SKM-1 (cell line): Measurements from ENCODE around the gene POMP.
"Not testable (repeated sequence)": the region's sequence is repeated elsewhere in the genome, so short reads cannot be mapped to it uniquely, and the experiment has no call there.

Source experiments
- DNase-seq: peaks from one replicate; lab custom pipeline; 2025; ENCODE audit not compliant: unreplicated experiment; lab: John Stamatoyannopoulos, UW

Gene POMP

DNA sequence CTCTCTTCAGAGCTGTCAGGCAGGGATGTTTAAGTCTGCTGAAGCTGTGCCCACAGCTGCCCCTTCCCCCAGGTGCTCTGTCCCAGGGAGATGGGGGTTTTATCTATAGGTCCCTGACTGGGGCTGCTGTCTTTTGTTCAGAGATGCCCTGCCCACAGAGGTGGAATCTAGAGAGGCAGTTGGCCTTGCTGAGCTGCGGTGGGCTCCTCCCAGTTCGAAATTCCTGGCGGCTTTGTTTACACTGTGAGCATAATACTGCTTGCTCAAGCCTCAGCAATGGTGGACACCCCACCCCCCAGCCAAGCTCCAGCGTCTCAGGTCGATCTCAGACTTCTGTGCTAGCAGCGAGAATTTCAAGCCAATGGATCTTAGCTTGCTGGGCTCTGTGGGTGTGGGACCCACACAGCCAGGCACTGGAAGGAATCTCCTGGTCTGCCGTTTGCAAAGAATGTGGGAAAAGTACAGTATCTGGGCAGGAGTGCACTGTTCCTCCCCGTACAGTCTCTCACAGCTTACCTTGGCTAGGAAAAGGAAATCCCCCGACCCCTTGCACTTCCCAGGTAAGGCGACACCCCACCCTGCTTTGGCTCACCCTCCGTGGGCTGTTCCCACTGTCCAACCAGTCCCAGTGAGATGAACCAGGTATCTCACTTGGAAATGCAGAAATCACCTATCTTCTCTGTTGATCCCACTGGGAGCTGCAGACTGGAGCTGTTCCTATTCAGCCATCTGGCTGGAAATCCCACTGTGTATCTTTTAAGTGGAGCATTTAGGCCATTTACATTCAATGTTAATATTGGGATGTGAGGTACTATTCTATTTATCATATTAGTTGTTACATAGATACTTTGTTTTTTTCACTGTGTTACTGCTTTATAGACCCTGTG lies 34.9 kb downstream of the POMP start:
- not testable (repeated sequence) for DNase-seq

- no peak for DNase-seq
Observed at GRCh38 chr13:28697441-28697840, 38.5 kb downstream of the POMP start.

- no peak for DNase-seq
Observed at GRCh38 chr13:28699246-28699645, 40.3 kb downstream of the POMP start.

DNA sequence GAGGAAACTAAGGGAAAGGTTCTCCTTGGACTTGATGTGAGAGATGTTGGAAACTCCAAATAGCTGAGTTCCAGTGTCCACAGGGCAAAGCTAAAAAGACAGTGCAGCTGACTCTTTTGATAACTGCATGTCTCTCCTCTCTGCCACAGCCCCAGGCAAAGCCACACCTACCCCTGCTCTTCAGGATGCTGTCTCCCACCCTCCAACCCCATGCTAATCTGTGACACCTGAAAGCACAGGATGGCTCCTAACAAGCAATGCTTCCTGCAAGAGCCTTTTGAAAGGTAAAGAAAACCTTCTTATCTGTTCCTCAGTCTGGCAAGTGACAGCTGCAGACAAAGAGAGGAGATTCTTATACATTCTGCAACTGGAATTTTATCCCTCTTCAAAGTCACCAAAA lies 45.4 kb downstream of the POMP start:
- DNase-seq = no peak

- no peak for DNase-seq
Observed at GRCh38 chr13:28704919-28705318, 46.0 kb downstream of the POMP start.

- no peak for DNase-seq
Observed at GRCh38 chr13:28705461-28706083, 46.6 kb downstream of the POMP start.

GRCh38 chr13:28707629-28708427 lies 48.9 kb downstream of the POMP start:
- DNase-seq = no peak

DNA sequence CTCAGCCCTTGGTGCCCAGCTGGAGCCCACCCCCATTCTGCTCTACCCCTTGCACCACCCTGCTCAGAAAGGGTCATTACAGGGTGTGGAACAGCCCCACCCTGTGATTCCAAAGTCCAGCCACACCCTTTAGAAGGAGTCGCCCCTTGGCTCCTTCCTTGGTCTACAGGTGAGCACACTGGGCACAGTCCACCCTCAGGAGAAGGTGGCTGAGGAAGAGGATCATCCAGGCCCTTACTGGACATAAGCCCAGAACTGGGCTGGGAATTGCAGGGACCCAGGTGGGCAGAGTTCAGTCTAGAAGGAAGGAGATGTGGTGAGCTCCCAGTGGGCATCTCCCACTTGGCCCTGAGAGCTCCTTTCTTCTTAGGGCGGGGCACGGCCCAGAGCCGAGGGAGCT lies 51.2 kb downstream of the POMP start:
- DNase-seq = no peak

GRCh38 chr13:28714651-28715050 lies 55.7 kb downstream of the POMP start:
- DNase-seq = no peak

DNA sequence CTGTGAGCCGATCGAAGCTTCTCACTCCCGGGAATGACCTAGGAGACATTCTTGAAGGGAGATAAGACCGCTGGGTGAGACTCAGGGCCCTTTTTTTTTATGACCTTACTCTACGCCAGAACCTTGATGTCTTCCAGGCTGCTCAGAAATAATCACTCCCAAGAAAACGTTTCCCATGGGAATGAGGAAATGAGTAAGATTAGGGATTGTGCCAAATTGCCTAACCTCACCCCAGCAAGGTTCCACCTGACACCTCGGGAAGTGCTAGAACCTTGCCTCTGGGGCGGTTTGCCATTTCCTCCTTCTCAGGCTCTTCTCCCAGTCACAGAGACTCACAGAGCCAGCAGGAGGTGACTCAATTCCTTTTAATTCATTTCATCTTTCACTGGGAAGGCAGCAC lies 57.6 kb downstream of the POMP start:
- no peak for DNase-seq

- no peak for DNase-seq
Observed at GRCh38 chr13:28717170-28717569, 58.2 kb downstream of the POMP start.

- no peak for DNase-seq
Observed at GRCh38 chr13:28718196-28718542, 59.2 kb downstream of the POMP start.

- DNase-seq = peak; percentile 82
Observed at GRCh38 chr13:28718543-28719226, 59.8 kb downstream of the POMP start, which contains the start of gene SLC46A3. SLC46A3 (minus strand) TSS chr13:28718970; CDS start chr13:28717998, 972 bp downstream.

DNA sequence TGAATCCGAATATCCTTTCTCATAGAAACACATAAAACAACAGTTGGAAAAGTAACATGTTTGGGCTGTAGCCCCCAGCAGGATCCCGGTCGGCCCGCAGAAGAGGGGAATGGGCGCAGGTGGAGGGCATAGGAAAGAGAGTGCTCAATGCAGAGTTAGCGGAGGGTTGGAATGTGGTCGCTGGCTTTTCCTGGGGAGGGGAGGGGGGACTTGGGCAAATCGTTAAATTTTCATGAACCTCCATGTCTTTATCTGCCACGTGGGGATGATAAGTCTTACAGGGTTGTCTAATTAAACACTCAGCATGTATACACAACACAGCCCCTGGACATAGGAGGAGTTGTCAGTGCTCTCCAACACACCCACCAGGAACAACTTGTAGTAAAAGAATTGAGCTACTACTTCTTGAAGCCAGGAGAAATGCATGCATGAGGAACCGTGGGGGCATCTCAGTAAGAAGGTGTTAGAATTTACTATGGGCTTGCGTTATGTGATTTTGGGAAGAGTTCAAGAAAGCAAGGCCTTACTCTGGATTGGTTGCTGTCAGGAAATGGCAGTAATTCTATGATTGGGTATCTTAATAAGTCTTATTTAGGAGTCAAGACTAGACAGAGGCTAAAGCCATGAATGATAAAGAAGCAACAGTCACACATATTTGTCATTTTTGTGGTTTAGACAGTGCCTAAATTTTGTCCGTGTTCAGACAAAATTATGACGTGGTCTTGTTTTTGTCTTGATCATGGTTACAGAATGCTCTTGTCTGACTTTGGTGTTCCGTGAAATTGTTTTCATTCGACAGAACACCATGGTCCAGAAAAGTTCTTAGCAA lies 60.5 kb downstream of the POMP start:
- DNase-seq = no peak

- no peak for DNase-seq
Observed at GRCh38 chr13:28723806-28724205, 64.9 kb downstream of the POMP start.

DNA sequence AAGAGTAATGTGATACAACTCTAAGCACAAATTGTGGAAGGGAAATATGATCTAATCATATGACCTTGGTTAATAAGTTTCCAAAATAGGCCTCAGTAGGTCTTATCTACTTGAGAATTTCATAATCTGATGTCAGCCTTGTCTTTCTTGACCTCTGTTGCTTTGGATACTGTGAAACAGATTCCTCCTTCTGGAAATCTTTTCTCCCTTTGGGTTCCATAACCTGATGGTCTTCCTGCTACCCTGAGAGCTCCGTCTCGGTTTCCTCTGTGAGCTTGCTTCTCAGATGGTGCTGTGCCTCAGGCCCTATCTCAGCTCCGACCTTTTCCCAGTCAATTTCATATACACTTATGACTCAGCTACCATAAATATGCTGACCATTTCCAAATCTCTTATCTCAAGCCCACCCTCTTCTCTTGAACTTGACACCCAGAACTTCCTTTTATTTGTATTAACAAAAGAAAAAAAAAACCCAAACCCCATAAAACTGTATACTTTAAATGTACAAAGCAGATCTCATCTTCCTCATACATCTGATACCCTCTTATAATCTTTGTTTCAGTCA lies 66.2 kb downstream of the POMP start:
- DNase-seq = no peak
